GM21786 (cell line): ENCODE measurements around the gene ANAPC15.
A peak's percentile ranks its signal among the peaks of the same experiment; 100 is the strongest.

Experiments used
- ATAC-seq: cut with Tn5 transposase; IDR thresholded peaks from one replicate; pipeline ENCODE4 v1.9.1; 2021; ENCODE audit not compliant: unreplicated experiment

ANAPC15 gene

DNA sequence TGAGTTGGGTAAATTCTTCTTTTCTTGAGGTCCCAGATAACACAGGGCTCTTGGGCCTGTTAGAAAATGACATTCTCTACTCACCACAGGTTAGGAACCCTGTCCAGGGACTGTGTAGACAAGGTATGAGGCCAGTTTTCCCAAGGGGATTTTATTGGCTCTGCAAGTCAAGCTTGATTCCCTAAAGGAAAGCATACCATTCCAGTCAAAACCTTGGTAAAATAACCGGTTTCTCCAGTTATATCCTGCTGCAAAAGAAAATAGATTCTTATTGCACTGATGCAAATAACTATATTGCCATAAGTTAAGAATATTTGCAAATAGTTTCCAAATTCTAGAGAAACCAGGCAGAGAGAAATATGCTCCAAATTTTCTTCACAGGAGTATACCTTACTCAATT lies 13.5 kb upstream of the ANAPC15 start:
- no peak for ATAC-seq

DNA sequence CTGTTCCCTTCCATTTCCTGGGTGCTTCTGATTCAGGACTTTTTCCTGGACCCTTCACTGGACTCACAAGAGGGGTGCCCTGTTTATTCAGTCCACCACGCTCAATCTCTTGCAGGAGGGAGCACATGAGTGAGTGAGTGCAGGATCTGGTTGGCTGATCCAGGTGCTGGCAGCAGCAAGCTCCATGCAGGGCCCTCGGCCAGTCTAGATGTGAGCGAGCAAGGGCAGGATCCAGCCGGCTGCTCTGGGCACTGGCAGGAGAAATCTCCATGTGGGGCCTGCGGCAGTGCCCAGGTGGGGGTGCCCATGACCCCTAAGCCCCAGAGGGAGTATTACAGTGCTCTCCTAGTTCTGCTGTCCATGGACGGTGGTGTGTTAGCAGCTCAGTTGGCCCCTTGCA lies 11.6 kb upstream of the ANAPC15 start:
- ATAC-seq, result no peak

DNA sequence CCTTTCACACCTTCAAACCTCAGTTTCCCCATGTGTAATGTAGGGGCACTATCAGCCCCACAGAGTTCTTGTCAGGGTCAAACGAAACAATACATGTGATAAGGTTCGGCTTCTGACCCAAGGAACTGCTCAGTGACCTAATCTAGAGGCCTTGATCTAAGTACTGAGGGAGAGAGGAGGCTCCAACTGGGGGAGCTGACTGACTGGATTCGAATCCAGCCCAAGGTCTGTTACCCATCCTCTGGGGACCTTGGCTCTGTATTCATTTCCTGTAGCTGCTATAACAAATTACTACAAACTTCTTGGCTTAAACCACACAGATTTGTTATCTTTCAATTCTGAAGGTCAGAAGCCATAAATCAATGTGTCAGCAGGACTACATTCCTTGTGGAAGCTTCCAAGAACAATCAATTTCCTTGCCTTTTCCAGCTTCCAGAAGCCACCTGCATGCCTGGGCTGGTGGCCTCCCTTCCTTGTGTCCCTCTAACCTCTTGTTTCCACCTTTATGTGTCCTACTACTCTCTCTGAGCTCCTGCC lies 10.7 kb upstream of the ANAPC15 start:
- no peak for ATAC-seq

DNA sequence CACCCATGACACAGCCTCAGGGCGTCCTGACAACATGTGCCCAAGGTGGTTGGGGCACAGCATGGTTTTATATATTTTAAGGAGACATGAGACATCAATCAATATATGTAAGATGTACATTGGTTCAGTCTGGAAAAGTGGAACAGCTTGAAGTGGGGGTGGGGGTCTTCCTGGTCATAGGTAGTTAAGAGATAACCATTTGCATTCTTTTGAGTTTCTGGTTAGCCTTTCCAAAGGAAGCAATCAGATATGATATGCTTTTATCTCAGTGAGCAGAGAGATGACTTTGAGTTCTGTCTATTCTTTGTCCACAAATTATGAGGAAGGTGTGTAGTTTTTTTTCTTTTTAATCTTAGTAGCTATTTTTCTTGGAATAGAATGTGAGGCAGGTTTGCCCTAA lies 10.1 kb upstream of the ANAPC15 start:
- no peak for ATAC-seq

DNA sequence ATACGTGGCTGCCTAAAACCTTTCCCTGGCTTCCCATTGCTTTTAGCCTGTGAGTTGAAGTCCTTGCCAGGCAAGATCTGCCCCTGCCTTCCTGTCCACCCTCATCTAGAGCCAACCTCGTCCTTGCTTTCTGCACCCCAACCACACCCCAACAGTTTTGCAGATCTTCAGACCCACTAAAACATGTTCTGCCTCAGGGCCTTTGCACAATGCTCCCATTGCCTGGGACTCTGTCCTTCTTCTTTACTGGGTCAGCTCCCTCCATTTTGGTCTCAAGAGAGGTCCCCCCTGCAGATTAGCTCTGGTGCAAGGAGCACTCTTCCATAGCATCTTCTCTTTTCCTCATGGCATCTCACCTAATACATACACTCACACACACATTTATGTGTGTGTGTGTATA lies 8.4 kb upstream of the ANAPC15 start:
- no peak for ATAC-seq

DNA sequence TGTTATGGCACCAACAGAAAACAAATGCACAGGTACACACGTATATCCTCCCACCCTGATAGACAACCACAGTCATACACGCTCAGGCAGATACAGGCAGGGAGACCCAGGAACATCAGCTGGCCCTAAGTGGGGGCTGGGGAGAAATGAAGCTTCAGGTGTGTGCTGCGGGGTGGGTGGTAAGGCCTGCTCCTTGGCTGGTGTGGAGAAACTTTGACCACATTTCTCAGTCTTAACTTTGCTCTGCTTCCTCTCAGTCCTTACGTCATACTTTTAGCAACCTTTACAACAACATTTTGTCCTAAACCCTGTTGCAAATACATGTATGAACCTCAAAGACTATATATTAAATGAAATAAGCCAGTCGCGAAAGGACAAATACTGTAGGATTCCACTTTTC lies 6.7 kb upstream of the ANAPC15 start:
- ATAC-seq, result no peak

DNA sequence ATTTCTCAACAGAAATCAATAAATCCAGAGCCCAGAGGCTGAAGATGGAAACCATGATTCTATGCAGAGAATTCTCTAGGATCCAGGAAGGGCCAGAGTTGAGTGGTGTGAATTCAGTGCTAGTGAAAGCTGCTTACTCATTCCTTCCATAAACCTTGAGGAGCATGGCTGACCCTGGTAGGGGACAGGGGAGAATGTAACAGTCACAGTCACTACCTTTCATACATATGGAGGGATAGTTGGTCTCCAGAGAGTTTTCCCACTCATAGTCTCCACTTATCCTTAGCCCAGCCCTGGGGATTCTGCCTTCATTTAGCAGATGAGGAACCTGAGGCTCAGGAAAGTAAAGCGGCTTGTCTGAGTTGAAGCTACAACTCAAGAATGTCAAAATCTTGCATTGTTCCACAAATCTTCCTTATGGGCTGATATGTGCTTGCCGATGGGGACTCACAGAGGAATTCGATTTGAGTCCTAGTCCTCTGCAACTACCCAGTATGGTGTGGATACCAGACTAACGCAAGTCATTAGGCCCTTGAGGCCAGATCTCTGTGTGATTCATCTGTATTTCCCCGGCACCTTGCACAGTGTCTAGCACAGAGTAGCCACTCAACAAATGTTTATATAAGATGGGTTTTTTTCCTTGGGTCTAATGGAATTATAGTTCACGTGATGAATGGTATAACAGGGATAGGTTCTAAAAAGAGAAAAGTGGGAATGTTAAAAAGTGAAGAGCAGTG lies 3.7 kb upstream of the ANAPC15 start:
- no peak for ATAC-seq

DNA sequence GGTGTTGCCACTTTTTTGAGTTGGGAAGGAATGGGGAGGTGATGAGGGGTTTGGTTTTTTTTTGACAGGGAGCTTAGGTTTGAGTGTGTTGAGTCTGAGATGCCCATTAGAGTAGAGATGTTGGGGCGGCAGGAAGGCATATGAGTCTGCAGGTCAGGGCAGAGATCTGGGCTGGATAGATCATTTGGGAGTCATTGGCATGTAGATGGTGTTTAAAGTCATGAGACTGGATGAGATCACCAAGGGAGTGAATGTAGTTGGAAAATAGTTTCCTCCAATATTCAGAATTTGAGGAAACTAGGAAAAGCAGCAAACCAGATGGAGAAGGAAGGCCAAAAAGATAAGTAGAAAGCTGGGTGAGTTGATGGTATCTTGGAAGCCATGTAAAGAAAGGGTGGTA lies 2.1 kb upstream of the ANAPC15 start:
- no peak for ATAC-seq

DNA sequence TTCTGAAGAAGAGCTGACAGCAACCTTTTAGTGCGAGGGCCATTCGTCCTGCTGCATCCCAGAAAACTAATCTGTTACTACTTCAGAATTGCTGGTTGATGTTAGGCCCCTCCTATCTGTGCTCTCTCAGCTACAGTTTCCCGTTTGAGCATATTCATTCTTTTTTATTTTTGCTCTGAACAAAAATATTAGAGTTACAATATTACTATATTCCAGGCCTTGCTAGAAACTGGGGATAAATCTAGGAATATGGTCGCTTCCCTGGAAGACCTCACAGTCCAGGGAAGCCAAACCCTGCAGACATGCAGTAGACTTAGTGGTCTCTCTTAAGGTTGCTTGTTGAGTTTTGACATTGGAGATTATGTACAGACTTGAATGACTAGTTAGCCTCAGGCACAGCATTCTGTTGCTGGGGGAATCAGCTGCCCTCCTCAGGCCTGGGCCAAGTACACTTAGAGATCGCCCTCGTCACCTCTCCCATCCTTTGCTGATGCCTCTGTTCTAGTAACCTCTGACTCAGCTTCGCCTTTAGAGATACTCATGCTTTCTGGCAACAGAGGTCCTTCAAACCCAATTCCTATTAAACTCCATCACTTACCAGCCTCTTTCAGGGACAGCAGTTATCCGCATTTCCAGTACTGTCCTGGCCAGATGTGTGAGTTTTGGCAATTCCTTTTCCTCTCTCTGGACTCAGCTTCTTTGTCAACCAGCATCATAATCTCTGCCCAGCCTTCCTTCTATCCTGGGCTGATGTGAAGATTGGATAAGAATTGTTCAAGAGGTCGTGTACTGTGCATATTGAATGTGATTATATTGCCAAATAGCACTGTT lies 698 bp upstream of the ANAPC15 start:
- no peak for ATAC-seq

DNA sequence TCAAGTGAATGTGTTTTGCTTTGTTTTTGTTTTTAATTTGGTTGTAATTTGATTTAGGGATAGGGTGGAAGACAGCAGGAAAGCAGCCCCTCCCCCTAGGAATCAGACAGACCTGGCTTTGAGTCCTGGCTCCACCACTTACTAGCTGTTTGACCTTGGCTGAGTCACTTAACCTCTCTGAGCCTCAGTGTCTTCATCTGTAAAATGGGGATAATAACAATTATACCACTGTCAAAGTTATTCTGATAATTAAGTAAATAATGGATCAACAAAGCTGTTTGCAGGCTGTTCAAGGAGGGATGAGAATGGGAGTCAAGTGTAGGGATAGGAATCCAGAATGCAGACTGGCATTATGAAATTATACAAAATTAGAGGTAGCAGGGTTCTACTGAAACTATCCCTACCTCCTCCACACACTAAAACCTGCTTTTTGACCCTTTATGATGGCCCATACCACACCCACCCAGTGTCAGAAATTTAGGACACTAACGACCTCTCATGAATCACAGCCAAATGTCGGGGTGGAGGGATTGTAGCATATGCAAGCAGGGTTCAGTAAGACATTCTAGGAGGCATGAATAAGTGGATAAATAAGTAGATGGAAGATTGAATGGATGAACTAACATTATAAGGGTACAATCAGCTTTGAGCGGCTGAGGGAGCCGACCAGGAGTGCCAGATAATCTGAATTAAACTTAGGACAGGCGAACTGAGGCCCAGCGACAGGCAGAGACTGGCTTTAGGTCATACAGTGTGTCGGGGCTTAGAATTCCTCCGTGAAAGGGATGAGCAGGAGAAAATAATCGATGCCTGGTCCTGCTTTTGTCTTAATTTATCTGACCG lies 974 bp downstream of the ANAPC15 start:
- ATAC-seq, result peak; percentile 1

DNA sequence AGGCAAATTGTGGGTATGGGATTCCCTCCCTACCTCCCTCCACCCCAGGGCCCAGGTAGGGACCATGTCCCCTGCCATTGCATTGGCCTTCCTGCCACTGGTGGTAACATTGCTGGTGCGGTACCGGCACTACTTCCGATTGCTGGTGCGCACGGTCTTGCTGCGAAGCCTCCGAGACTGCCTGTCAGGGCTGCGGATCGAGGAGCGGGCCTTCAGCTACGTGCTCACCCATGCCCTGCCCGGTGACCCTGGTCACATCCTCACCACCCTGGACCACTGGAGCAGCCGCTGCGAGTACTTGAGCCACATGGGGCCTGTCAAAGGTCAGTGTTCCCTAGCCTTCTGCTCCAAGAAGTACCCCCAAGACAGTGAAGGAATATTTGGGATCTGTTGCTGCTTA lies 6.6 kb downstream of the ANAPC15 start, which contains the start of gene TOMT:
Gene TOMT, plus strand, starts transcription at position 37 of the 400 bp plus-strand sequence. Its CDS starts 28 bp downstream, at position 65.
- no peak for ATAC-seq

DNA sequence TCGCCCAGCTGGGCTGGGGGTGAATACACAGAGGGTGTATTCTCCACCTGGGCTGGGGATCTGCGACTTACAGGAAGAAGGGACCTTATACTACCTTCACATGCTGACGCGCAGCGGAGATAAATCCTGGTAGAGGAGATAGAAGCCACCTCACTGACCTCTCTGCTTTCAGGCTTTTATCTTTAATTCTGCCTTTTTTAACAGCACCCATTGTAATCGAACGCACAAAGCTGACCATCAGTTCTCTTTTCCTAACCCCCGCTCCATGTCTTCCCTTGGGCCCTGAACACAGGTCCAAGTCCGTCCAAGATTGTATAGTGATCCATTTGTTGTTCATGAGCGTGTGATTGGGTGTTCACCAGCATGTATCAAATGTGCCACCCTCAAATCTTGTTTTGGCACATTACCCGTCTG lies 8.7 kb downstream of the ANAPC15 start:
- ATAC-seq, result no peak

DNA sequence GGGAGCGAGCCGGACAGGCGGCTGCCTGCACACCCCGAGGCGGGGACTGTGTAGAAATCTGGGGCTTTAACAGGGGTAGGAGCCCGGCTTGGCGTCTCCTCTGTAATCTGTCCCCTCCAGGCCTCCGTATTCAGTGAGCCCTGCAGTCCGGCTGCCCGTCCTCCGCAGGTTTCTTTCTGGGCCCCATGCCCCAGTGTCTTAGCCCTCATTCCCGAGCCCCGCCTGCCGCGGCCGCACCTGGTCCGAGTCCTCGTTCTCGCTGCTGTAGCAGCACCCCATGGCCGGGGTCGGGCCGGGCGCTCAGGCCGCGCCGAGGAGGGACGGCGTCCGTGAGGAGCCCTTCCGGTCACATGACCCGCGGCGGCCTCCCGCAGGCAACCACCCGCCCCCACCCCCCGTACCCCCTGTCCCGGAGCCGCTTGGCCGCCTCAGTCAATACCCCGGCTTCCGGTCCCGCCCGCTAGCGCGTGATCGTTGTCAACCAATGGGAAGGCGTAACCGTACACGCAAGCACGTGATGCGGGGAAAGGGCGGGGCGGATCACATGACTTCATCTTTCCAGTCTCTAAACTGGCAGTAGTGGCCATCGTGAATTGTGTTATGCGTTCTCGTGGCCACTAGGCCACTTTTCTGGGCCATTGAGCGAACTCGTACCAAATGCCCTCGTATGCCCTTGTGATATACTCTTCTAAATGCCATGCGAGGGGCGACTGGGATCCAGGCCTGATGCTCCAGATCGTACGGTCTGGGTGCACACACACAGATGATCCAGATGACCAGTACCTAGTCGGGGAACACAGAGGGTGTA lies 9.3 kb downstream of the ANAPC15 start, which contains the start of gene LAMTOR1:
Gene LAMTOR1, minus strand, starts transcription at position 352 of the 808 bp plus-strand sequence. Its CDS starts 73 bp downstream, at position 279.
- ATAC-seq, result peak; percentile 87

DNA sequence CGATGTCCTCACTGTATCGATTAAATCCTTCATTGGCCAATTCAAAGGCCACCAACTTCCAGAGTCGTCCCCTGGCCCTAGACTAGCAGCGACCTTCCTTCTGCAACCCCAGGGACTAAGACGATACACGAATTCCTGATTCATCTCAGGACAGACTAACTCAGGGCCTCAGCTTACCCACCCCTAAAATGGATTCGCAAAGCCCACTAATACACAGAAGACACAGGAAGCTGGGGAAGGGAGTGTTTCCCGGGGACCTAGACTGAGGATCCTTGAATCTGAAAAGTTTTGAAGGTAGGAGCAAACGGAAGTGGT lies 9.9 kb downstream of the ANAPC15 start:
- ATAC-seq, result no peak

DNA sequence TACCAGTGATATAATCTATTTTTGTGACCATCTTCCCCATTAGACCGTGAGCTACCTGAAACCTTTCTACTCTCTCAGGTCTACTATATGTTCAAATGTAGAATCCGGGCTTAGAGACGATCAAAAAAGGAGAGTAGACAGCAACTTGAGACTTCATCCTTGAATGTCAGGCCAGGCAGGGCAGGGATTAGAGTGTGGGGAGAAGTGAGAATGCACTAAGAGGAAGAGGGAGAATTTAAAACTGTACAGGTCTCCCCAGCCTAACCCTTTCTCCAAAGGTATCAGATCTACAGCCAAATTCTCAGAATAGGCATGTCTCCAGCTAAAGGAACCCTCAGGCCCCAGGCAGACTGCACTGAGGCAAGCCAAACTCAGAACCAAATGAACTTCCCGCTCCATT lies 10.3 kb downstream of the ANAPC15 start:
- ATAC-seq, result no peak

DNA sequence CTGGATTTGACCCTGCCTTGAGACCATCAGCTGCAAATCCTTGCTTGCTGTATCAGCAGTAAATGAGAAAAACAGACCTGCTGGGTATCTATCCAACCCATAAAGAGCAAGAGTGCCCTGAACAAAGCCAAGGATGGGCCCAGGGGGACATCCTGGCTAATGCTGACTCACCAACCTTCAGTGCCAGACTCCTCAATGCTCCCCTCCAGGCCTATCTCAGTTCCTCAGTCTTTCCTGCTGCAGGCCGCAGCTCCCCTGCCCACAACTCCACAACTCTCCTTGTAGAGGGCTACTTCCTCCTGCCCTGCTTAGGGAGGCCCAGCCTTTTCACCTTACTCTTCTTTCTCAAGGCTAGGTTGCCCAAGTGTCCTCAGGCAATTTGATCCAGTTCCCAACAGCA lies 12.0 kb downstream of the ANAPC15 start:
- no peak for ATAC-seq

DNA sequence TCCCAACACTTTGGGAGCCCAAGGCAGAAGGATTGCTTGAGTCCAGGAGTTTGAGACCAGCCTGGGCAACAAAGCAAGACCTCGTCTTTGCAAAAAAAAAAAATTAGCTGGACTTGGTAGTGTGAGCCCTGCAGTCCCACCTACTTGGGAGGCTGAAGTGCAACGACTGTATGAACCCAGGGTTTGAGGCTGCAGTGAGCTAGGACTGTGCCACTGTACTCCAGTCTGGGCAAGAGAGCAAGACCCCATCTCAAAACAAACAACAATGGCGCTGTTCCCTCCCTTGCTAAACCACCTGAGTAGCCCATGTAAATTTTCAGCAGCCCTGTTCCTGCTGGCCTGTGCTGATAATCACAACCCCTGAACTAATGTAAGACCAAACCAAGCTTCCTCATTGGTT lies 12.5 kb downstream of the ANAPC15 start:
- no peak for ATAC-seq

DNA sequence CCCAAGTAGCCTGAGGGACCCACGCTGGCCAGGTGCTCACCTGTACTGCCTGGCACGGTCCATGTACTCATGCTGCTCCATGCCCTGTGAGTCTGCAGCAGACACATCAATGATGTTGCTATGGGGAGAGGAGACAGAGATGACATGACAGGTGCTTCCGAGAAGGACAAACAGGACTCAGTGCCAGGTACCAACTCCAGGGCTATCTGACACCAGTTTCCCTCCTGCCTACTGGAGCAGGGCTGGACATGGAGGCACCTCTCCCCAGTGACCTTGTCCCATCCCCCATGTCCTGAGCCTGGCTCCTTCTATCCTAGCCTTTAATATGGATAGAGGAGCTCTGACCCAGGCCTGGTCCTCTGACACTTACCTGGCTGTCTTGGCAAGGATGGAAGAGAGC lies 13.8 kb downstream of the ANAPC15 start:
- ATAC-seq, result no peak

DNA sequence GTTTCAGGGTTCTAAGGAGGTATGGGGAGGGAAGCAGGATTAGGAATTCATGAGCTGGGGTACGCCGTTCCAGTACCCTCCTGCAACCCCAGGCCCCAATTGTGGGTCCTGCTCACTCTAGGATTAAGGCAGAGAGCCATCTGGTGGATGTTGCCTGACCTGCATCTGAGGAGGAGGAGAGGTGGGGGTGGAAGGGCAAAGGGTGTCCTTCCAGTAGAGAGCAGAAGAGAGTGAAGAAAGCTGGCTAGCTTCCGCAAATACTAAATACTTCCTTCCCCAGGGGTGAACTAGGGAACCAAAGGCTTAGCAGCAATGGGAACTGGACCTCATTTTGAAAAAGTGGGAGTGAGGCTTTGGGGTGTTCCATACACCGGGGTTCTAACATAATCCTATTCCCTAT lies 21.2 kb downstream of the ANAPC15 start:
- ATAC-seq, result peak; percentile 53

DNA sequence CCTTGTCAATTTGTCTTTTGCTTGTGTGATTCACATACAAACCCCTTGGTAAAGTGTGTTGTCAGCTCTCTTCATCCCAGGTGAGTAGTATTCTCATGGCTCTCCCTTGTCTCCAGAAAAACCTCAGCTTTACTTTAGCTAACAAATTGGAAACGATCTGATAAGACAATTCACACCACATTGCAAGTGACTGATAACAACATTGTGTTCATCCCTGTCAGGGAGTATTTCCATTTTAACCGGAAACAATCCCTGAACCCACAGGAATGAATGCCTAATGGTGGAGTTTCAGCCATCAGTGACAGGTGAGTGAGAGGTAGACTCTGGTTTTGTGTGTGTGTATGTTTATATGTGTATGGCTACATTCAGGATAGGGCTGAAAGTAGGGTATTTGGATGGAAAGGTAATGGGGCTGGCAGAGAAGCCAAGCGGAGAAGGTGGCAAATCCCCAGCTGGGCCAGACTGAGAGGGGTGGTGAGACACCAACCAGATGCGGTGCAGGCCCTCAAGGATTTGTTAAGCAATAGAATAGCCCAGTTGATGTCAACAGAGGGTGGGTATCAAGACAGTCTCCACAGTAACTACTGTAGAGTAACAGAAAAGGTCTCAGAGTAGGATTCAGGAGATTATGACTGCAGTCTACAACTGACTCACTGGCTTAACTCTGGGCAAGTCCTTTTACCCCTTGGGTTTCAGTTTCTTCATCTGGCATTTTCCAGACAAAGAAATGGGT lies 24.3 kb downstream of the ANAPC15 start:
- ATAC-seq, result no peak
